Chondrocyte (in vitro differentiated cells): ENCODE results near the gene ITGA3. TPM values are rescaled to one million over a fixed set of nuclear protein-coding genes. Genes with fewer than 3 reads are reported as not detected.

ENCODE experiments used
- DNase-seq: peaks from one replicate; pipeline ENCODE4 v3.0.0; 2021; ENCODE audit warnings: mixed read lengths, low spot score
- H3K27ac Mint-ChIP-seq: one replicate; pipeline ENCODE4 v1.8.0; 2021; ENCODE audit warnings: mild to moderate bottlenecking, moderate library complexity, mixed read lengths; ENCODE audit not compliant: unreplicated experiment
- H3K27me3 Mint-ChIP-seq: 2 replicates; pipeline ENCODE4 v1.8.0; 2021; ENCODE audit warnings: low read depth, mixed read lengths
- H3K36me3 Mint-ChIP-seq: 2 replicates; pipeline ENCODE4 v1.8.0; 2021; ENCODE audit warnings: low read depth, mixed read lengths
- H3K4me1 Mint-ChIP-seq: 2 replicates; pipeline ENCODE4 v1.8.0; 2021; ENCODE audit warnings: low read depth, mild to moderate bottlenecking, mixed read lengths
- H3K4me3 Mint-ChIP-seq: one replicate; pipeline ENCODE4 v1.8.0; 2021; ENCODE audit warnings: mild to moderate bottlenecking, moderate library complexity, mixed read lengths; ENCODE audit not compliant: unreplicated experiment
- H3K9me3 Mint-ChIP-seq: 2 replicates; pipeline ENCODE4 v1.8.0; 2021; ENCODE audit warnings: low read depth, mixed read lengths
- CTCF ChIP-seq: fragments of 200-600 bp; sonication (generic); IDR thresholded peaks from 2 replicates; pipeline ENCODE4 v1.5.0; 2021; ENCODE audit warnings: antibody characterized with exemption, mild to moderate bottlenecking, moderate library complexity
- total RNA-seq: library from RNA; stranded (reverse); gene quantifications from 3 replicates; pipeline ENCODE4 v1.2.1, GENCODE V29; 2021

ITGA3 gene
- total RNA-seq, 1 donor from 2014 or later = 216 TPM

DNA sequence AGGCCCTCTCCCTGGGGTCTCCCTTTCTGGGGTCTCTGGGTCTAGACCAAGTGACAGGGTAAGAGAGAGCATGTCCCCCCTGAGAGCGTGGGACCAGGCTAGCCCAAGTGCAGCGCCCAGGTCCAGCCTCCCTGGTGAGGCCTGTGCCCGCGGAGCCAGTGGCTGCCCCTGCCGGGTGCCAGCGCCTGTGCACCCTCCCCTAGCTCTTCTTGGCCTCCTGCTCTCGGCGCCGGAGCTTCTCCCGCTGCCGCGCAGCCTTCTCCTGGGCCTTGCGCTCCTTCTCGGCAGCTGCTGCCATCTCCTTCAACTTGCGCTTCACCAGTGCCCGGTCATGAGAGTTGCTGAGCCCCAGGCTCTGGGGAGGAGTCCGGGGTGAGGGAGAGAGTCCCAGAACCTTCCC, 56.8 kb downstream of the ITGA3 start:
- H3K4me1 Mint-ChIP-seq = peaks cover 20% of the 10 kb centered on the region
- H3K9me3 Mint-ChIP-seq = no peaks in the 10 kb centered on the region
- no peak overlapping the region for H3K27ac Mint-ChIP-seq
- DNase-seq = no peak
- no peaks in the 10 kb centered on the region for H3K27me3 Mint-ChIP-seq
- H3K4me3 Mint-ChIP-seq = no peak overlapping the region
- peaks cover 10% of the 10 kb centered on the region for H3K36me3 Mint-ChIP-seq
- no peak for TF ChIP-seq CTCF

DNA sequence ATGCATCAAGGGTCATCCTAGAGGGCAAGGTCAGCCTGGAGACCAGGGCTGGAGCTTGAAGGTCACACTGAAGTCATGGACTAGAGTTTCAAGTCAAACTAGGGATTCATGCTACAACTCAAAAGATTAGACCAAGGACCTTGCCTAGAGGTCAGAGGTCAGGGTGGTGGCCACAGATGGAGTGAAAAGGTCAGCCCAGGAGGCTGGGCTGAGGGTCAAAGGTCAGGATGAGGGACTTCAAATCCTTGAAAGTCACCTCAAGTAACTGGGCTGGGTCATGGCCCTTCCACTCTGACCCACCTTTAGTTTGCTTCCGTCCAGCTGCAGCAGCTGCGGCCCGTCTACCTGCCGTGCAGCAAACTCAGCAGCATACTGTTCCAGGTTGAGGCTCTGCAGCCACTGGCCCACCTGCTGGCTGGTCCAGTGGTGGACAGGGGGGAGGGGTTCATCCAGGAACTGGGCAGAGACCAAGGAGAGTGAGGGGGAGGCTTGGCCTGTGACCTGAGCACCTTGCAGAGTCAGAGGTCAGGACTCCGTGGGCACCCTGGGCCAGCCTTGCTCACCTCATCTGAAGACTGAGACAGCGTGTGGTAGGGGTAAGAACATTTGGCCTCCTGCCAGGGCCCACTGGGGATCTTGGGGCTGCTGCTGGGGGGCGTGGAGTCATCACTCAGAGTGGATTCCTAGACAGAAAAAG, 57.9 kb downstream of the ITGA3 start:
- Mint-ChIP-seq H3K4me1 (peaks cover 20% of the 10 kb centered on the region), H3K27me3 (no peaks in the 10 kb centered on the region), H3K36me3 (peaks cover 8% of the 10 kb centered on the region), H3K9me3 (no peaks in the 10 kb centered on the region), H3K27ac (no peak overlapping the region), H3K4me3 (no peak overlapping the region)
- no peak for TF ChIP-seq CTCF
- no peak for DNase-seq

GRCh38 chr17:50114401-50114800, 58.5 kb downstream of the ITGA3 start:
- Mint-ChIP-seq H3K4me3 (no peak overlapping the region), H3K36me3 (peaks cover 7% of the 10 kb centered on the region), H3K27me3 (no peaks in the 10 kb centered on the region), H3K4me1 (peaks cover 20% of the 10 kb centered on the region), H3K27ac (no peak overlapping the region), H3K9me3 (no peaks in the 10 kb centered on the region)
- TF ChIP-seq CTCF = no peak
- DNase-seq = no peak

GRCh38 chr17:50114849-50115357, 59.0 kb downstream of the ITGA3 start:
- Mint-ChIP-seq H3K4me1 (peaks cover 20% of the 10 kb centered on the region), H3K27ac (no peak overlapping the region), H3K9me3 (no peaks in the 10 kb centered on the region), H3K4me3 (no peak overlapping the region), H3K27me3 (no peaks in the 10 kb centered on the region), H3K36me3 (peaks cover 11% of the 10 kb centered on the region)
- peak; percentile 85 for TF ChIP-seq CTCF
- no peak for DNase-seq

DNA sequence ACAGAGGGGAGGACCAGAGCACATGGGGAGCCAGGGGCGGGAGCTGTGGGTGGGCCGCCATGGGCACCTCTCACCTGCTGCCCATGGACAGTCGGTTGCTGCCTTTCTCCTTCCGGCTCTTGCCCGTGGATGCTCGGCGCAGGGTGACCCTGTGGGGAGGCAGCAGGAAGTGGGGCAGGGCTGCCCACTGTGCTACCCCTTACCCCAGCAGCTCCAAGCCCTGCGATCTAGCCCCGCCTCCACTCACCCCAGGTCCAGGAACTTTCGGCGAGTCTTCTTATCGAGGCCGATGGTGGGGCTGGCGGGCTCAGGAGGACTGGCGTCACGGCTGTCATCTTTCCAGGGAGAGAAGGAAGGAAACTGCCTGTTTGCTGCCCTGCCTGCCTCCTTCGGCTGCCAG, 59.8 kb downstream of the ITGA3 start:
- Mint-ChIP-seq H3K36me3 (peaks cover 11% of the 10 kb centered on the region), H3K9me3 (no peaks in the 10 kb centered on the region), H3K4me3 (no peak overlapping the region), H3K27me3 (no peaks in the 10 kb centered on the region), H3K27ac (no peak overlapping the region), H3K4me1 (peaks cover 20% of the 10 kb centered on the region)
- no peak for DNase-seq
- no peak for TF ChIP-seq CTCF
